NCI-H460 (cell line): ENCODE results near the gene SPIRE1. TPM values are rescaled to one million over a fixed set of nuclear protein-coding genes. Genes with fewer than 3 reads are reported as not detected.
"Not testable (repeated sequence)": the region's sequence is repeated elsewhere in the genome, so short reads cannot be mapped to it uniquely, and the experiment has no call there.

Source experiments
- DNase-seq: peaks from one replicate; pipeline ENCODE4 v3.0.0-alpha.2; 2016; ENCODE audit warnings: low read depth; ENCODE audit errors: extremely low read depth
- total RNA-seq: library from RNA; depleted of rRNA; stranded (reverse); fragments of >200 nt; shearing (Covaris generic); gene quantifications from 2 replicates; pipeline ENCODE4 v1.2.3, GENCODE V29; 2014

The SPIRE1 gene
- total RNA-seq, 1 experiment from 2014 or later: 46.2 TPM

DNA sequence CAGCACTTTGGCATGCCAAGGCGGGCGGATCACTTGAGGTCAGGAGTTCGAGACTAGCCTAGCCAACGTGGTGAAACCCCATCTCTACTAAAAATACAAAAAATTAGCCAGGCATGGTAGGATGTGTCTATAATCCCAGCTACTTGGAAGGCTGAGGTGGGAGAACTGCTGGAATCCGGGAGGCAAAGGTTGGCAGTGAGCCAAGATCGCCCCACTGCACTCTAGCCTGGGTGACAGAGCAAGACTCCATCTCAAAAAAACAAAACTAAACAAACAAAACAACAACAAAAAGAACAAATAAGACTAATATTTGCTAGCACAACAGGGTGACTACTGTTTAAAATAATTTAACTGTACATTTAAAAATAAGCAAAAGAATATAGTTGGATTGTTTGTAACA, 97.3 kb downstream of the SPIRE1 start:
- DNase-seq: not testable (repeated sequence)

DNA sequence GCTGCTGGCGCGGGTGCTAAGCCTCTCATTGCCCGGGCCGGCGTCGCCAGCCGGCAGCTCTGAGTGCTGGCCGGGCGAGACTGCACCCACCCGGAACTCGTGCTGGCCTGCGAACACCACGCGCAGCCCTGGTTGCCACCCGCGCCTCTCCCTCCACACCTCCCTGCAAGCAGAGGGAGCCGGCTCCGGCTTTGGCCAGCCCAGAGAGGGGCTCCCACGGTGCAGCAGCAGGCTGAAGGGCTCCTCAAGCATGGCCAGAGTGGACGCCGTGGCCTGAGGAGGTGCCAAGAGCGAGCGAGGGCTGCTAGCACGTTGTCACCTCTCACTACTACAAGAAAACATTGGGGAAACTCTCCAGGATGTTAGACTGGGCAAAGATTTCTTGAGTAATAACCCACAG, 98.6 kb downstream of the SPIRE1 start:
- DNase-seq: no peak

- no peak for DNase-seq
These were observed 100.7 kb downstream of the SPIRE1 start for GRCh38 chr18:12556946-12557806.

- no peak for DNase-seq
These were observed 103.0 kb downstream of the SPIRE1 start for GRCh38 chr18:12554796-12555388.

DNA sequence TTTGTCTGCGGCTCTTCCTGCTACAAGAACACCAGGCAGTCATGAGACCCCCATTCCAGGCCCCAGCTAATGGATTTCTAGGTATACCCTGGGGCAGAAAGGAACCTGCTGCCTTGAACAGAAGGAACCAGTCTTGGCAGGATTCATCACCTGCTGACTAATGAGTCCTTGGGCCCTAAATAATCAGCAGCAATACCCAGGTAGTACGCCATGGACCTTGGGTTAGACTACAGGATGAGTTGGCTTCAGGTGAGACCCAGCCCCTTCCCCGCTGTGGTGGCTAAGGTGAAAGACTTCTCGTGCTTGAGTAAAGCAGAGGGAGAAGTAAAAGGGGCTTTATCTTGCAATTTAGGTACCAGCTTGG, 105.0 kb downstream of the SPIRE1 start:
- no peak for DNase-seq

- not testable (repeated sequence) for DNase-seq
These were observed 105.7 kb downstream of the SPIRE1 start for GRCh38 chr18:12551943-12552878.

GRCh38 chr18:12551466-12551865, 106.4 kb downstream of the SPIRE1 start:
- not testable (repeated sequence) for DNase-seq

GRCh38 chr18:12543697-12544096, 114.2 kb downstream of the SPIRE1 start:
- DNase-seq: no peak

DNA sequence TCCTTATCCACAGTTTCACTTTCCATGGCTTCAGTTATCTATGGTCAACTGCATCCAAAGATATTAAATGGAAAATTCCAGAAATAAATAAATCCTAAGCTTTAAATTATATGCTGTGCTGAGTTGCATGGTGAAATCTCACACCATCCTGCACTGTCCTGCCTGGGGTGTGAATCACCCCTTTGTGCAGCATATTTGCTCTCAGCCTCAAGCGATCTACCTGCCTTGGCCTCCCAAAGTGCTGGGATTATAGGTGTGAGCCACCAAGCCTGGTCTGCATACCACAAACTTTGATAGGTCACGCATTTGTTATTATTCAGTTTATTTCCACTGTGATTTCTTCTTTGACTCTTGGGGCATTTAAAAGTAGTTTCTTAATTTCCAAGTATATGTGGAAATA, 117.2 kb downstream of the SPIRE1 start:
- no peak for DNase-seq

DNA sequence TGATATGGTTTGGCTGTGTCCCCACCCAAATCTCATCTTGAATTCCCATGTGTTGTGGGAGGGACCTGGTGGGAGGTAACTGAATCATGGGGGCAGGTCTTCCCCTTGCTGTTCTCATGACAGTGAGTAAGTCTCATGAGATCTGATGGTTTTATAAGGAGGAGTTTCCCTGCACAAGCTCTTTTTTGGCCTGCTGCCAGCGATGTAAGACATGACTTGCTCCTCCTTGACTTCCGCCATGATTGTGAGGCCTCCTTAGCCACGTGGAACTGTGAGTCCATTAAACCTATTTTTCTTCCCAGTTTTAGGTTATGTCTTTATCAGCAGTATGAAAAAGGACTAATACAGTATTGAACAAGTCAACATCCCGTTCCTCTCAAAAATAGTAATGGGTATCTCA, 118.7 kb downstream of the SPIRE1 start:
- not testable (repeated sequence) for DNase-seq

DNA sequence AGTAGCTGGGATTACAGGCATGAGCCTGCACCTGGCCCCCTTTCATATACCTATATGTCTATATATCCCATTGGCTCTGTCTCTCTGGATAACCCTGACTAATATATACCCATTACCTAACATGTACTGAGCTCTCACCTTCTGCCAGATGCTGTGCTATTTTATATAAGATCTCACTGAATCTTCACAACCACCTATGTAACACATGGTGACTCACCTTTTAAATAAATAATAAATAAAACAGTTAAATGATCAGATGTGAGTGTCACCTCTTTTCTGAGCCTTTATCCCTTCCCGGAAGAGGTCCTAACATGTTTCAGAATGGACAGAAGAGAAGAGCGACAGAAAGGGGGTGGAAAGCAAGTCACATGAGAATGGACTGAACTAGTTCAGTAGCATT, 123.1 kb downstream of the SPIRE1 start:
- no peak for DNase-seq

- DNase-seq: no peak
These were observed 125.2 kb downstream of the SPIRE1 start for GRCh38 chr18:12532661-12533060.

DNA sequence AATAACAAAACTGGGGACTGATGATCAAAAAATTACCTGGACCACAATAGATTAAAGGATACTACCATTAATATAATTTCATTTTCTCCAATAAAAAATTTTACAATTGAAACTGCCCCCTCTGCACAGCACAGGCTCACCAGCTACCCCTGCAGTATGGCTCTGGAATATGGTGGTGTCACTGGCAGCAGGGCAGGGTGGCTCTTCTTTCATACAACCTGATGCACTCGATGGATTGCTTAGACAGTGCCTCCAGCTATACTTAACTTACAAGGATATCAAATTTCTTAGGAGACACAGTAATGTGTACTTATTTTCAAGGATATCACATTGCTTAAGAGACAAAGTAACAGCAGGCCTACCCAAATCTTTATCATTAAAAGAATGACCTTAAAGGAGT, 126.2 kb downstream of the SPIRE1 start:
- no peak for DNase-seq

- no peak for DNase-seq
These were observed 137.4 kb downstream of the SPIRE1 start for GRCh38 chr18:12520442-12520992.

GRCh38 chr18:12518832-12519531, 138.9 kb downstream of the SPIRE1 start:
- no peak for DNase-seq

DNA sequence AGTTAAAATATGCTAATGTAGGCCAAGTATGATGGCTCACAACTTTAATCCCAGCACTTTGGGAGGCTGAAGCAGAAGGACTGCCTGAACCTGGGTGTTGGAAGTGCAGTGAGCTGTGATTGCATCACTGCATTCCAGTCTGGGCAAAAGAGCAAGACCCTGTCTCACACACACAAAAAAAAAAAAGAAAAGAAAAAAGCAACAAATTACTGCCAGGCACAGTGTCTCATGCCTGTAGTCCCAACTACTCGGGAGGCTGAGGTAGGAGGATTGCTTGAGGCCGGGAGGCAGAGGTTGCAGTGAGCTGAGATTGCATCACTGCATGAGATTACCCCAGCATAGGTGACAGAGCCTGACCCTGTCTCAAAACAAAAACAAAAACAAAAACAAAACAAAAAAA, 139.6 kb downstream of the SPIRE1 start:
- no peak for DNase-seq

- DNase-seq: no peak
These were observed 140.6 kb downstream of the SPIRE1 start for GRCh38 chr18:12517142-12517825.

- DNase-seq: no peak
These were observed 141.8 kb downstream of the SPIRE1 start for GRCh38 chr18:12516049-12516630.

DNA sequence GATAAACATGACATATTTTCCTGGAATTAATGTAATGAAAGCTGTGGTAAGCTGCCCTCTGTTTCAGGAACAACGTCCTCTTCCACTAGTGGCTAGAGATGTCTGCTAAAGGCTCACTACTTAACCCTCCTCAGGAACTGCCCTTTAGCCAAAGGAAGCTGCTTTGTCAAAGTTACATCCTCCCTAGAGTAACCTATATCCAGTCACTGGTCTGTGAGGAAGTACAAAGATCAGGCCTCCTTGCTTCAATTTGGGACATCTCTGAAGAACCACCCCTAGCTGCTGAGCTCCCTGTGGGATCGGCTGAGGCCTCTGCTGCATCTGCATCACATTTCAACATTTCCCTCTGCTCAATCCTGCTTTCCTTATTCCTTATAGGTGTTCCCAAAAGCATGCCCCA, 142.4 kb downstream of the SPIRE1 start:
- no peak for DNase-seq
